NCI-H345 treated with DMSO at 0.1 percent for 48 hours (cell line): ENCODE measurements around the gene AKNA.
"Not testable (repeated sequence)": the region's sequence is repeated elsewhere in the genome, so short reads cannot be mapped to it uniquely, and the experiment has no call there.

Experiments used
- DNase-seq: peaks from one replicate; lab custom pipeline; 2025; ENCODE audit not compliant: unreplicated experiment; lab: John Stamatoyannopoulos, UW

Gene AKNA

DNA sequence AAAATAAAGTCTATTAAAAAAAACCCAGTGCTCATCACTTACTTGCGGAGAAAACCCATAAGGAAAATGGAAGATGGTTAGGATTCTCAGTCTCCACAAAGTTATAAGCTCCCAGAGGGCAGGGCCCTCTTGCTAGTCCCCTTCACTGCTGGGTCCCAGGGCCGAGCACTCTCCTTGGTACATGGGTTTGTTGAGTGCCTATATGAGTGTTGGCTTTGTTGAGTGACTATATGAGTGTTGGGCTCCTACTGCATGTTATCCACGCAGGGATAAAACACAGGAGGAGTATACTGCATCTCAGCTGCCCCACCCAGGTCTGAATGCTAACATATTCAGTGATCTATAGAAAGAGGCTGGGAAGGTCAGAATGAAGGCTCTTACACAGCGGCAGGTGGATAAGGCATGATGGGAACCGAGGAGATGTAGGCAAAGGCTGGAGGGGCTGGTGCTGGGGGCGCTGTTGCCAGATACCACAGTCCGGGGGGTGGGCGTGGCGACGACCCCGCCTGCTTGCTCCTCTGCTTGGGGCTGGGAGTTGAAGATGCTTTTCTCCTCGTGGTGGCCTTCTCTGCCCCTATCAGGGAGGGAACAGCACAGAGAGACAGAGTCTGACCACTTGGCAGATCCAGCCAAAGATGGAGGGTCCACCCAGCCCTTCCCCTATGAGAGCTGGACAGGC is 46.5 kb downstream of the AKNA start:
- no peak for DNase-seq

GRCh38 chr9:114339130-114339908 is 48.5 kb downstream of the AKNA start:
- no peak for DNase-seq

- no peak for DNase-seq
Measured at GRCh38 chr9:114338187-114338586, 49.6 kb downstream of the AKNA start.

DNA sequence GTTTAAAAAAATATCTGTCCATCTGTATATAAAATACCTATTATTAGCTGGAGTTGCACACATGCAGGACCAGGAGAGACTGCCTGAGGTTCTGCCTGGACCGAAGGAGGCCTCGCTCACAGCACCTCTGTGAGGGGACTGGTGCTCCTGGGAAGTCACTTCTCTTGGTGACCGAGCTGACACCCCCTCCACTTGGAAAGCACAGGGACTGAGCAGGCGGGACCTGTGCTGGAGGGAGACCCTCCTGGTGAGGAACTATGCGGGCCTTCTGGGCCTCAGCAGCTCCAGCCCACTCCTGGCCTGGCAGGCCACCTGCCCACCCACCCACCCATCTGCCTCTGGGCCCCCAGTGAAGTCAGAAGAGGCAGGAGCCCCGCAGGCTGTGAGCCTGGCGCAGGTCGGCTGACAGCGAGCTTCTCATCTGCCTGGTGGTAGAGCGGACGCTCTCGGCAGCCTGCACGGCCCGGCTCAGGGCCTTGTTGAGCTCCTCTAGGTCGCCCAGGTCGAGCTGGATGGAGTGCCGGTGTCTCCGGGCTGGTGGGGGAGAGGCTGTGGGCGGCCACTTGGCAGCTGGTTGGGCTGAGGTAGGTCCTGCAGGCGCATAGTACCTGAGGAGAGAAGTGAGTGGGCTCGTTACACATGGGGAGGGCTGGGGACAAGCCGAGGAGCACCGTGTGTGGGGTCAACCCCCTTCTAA is 50.9 kb downstream of the AKNA start:
- DNase-seq, result no peak

DNA sequence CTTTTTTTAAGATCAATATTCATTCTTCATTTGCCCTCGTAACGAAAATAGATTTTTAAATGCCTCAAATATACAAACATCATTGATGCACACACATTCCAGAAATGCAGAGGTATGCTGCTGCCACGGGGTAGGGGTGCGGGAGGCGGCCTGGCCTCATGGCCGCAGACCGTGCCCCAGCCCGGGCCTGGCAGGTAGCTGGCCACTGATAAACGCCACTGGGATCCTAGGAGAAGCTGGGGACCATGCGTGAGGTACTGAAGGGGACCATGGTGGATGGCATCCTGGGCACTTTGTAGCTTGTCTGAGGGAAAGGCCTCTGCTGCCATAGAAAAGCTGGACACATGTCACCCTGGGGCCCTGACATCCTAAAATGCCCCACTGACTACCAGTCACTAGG is 51.6 kb downstream of the AKNA start:
- DNase-seq, result no peak

GRCh38 chr9:114335745-114336144 is 52.0 kb downstream of the AKNA start:
- DNase-seq, result no peak

- no peak for DNase-seq
Measured at GRCh38 chr9:114334490-114334889, 53.3 kb downstream of the AKNA start.

GRCh38 chr9:114333718-114334117 is 54.1 kb downstream of the AKNA start:
- DNase-seq, result not testable (repeated sequence)

DNA sequence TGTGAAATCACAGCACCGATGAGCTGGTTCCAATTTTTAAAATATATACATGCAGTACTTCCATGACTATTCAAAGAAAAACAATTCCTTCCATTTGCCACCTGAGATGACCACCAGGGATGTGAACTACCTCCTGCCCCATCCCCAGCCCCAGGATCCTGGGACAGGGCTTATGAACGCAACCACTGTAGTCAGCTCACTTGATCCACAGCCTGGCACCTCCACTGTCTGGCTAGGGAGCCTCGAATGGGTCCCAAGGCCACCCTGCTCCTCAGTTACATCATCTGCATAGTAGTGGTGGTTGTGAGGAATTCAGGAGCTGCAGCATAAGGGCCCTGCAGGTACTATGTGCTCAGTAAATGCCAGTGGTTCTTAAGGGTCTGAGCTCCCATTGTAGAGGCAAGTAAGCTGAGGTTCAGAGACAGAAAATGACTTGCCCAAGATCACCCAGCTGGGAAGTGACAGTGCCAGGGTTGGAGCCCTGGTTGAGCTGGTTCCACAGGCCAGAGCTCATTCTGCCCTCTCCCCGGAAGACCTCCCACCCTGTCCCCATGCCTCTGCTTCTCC is 55.2 kb downstream of the AKNA start:
- not testable (repeated sequence) for DNase-seq

DNA sequence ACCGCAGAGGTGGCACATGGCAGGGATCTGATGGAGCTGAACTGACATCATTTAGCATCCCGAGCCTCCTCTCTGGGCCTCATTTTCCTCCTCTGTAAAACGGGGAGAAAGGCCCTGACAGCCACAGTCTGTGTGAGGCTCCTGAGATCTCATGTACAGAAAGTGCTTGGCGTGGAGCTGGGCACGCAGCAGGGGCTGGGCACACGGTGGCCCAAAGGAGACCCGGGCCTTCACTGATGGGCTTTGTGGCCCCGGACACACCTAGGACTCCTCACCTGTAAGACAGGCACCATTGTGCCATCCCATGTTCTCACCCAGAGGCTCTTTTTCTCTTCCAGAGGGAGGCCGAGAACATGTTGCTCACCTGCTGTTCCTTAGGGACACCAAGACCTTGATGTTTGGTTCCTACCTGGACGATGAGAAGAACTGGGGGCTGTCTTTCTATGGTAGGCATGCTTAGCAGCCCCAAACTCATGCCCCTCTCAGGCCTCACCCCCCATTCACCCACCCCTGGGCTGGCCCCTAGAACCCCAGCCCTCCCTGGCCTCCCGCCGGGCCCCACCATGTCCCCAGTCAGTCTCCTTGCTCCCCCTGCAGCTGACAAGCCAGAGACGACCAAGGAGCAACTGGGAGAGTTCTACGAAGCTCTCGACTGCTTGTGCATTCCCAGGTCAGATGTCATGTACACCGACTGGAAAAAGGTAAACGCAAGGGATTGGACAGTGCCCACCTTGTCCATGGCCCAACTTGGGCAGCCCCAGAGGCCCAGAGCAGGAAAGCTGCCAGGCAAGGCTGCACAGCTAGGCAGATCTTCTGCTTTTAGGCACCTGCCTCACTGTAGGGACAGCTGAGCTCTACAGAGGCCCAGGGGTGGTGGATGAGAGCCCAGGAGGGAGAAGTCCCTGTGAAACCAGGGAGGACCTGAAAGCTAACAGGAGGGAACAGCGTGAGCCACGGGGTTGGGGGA is 56.3 kb downstream of the AKNA start:
- DNase-seq, result not testable (repeated sequence)

GRCh38 chr9:114330636-114331035 is 57.1 kb downstream of the AKNA start:
- no peak for DNase-seq

DNA sequence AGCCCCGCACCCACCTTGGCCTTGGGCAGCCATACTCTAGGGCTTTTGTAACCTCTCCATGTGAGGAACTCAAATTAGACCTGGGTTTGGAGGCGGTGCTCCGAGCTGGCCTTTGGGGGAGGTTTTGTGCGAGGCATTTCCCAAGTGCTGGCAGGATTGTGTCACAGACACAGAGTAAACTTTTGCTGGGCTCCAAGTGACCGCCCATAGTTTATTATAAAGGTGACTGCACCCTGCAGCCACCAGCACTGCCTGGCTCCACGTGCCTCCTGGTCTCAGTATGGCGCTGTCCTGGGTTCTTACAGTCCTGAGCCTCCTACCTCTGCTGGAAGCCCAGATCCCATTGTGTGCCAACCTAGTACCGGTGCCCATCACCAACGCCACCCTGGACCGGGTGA is 58.2 kb downstream of the AKNA start, which contains the start of gene ORM2:
TSS of gene ORM2 (plus strand) at position 245 of the 398 bp plus-strand sequence. CDS start at position 281, 36 bp downstream.
- DNase-seq, result not testable (repeated sequence)

GRCh38 chr9:114328937-114329624 is 58.7 kb downstream of the AKNA start:
- not testable (repeated sequence) for DNase-seq

DNA sequence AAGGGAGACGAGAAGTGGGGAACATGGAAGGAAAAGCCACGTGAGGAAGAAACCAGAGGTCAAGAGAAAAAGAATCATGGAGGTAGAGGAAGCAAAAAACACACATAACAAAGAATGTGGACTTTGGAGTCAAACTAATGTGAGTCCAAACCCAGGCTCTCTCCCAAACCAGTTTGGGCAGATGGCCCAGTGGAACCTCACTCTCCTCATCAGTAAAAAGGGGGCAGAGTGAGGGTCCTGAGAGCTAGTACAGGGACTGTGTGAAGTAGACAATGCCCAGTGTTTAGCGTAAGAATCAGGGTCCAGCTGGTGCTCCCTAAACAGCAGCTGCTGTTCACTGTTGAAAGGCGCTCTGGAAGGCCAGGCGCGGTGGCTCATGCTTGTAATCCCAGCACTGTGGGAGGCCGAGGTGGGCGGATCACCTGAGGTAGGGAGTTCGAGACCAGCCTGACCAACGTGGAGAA is 59.4 kb downstream of the AKNA start:
- not testable (repeated sequence) for DNase-seq

DNA sequence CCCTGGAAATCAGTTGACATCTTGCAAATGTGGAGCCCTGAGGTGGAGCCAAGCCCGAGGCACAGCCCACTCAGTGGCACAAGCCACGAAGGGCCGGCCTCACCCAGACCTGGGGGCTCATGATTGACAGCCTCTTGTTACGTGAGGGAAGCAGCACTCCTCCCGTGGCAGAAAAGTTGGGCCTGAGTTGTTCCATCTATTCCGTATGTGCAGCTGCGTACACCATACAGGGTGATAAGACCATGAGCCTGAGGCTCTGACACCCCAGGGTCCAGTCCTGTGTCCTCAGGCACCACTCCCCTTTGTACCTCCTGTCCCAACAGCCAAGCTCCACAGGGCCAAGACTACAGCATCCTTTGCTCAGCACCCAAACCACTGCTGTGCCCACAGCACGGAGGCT is 60.0 kb downstream of the AKNA start:
- no peak for DNase-seq

DNA sequence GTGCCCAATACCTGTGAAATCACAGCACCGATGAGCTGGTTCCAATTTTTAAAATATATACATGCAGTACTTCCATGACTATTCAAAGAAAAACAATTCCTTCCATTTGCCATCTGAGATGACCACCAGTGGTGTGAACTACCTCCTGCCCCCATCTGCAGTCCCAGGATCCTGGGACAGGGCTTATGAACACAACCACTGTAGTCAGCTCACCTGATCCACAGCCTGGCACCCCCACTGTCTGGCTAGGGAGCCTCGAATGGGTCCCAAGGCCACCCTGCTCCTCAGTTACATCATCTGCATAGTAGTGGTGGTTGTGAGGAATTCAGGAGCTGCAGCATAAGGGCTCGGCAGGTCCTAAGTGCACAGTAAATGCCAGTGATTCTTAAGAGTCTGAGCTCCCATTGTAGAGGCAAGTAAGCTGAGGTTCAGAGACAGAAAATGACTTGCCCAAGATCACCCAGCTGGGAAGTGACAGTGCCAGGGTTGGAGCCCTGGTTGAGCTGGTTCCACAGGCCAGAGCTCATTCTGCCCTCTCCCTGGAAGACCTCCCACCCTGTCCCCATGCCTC is 62.0 kb downstream of the AKNA start:
- DNase-seq, result not testable (repeated sequence)

GRCh38 chr9:114324965-114325364 is 62.8 kb downstream of the AKNA start:
- not testable (repeated sequence) for DNase-seq

DNA sequence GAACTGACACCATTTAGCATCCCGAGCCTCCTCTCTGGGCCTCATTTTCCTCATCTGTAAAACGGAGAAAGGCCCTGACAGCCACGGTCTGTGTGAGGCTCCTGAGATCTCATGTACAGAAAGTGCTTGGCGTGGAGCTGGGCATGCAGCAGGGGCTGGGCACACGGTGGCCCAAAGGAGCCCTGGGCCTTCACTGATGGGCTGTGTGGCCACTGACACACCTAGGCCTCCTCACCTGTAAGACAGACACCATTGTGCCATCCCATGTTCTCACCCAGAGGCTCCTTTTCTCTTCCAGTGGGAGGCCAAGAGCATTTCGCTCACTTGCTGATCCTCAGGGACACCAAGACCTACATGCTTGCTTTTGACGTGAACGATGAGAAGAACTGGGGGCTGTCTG is 63.3 kb downstream of the AKNA start:
- no peak for DNase-seq

- not testable (repeated sequence) for DNase-seq
Measured at GRCh38 chr9:114323849-114324248, 63.9 kb downstream of the AKNA start.
